GM12801 (cell line): ENCODE data around the gene SLBP.

Experiments used
- TF ChIP-seq, protein P1 (sequence below): IDR thresholded peaks from one replicate; pipeline ENCODE4 v1.5.1; 2011; ENCODE audit warnings: control low read depth; ENCODE audit not compliant: insufficient read length; ENCODE audit errors: extremely low read depth

Gene SLBP

DNA sequence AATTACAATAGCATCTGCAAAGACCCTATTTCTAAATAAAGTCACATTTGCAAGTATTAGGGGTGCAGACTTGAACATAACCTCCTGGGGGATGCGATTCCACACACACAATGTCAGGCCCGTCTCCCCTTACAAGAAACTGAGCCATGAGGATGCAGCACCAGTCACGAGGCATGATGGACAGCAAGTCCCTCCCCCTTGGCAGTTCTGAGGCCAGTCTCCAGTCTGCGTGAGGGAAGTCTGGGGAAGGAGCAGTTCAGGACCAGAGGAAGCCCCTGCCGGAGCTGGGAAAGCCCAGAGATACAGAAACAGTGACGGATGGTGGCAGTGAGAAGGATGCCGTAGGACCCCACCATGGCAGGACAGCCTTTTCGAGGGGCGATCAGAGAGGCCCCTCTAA, 37.4 kb downstream of the SLBP start:
- TF ChIP-seq, protein P1, sequence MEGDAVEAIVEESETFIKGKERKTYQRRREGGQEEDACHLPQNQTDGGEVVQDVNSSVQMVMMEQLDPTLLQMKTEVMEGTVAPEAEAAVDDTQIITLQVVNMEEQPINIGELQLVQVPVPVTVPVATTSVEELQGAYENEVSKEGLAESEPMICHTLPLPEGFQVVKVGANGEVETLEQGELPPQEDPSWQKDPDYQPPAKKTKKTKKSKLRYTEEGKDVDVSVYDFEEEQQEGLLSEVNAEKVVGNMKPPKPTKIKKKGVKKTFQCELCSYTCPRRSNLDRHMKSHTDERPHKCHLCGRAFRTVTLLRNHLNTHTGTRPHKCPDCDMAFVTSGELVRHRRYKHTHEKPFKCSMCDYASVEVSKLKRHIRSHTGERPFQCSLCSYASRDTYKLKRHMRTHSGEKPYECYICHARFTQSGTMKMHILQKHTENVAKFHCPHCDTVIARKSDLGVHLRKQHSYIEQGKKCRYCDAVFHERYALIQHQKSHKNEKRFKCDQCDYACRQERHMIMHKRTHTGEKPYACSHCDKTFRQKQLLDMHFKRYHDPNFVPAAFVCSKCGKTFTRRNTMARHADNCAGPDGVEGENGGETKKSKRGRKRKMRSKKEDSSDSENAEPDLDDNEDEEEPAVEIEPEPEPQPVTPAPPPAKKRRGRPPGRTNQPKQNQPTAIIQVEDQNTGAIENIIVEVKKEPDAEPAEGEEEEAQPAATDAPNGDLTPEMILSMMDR, result no peak

DNA sequence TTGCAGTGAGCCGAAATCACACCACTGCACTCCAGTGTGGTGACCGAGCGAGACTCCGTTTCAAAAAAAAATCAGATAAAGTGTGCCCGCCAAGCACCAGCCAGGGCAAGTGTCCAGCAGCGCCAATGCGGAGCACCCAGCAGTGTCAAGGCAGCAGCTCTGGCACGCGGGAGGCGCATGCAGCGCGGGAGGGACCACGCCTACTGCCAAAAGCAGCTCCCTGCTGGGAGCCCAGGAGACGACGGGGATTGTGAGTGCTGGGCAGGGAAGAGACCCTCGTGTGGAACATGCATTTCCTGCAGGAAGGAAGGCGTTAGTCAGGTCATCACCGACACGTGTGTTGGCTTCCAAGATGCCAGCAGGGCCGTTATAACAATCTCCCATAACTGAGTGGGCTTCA, 38.4 kb downstream of the SLBP start:
- TF ChIP-seq, protein P1, result no peak

- TF ChIP-seq, protein P1, result no peak
Measured at GRCh38 chr4:1670279-1670678, 41.8 kb downstream of the SLBP start.

GRCh38 chr4:1669850-1670249, 42.3 kb downstream of the SLBP start:
- TF ChIP-seq, protein P1, result no peak

- TF ChIP-seq, protein P1, result no peak
Measured at GRCh38 chr4:1669270-1669669, 42.8 kb downstream of the SLBP start.

- TF ChIP-seq, protein P1, result no peak
Measured at GRCh38 chr4:1668488-1668840, 43.7 kb downstream of the SLBP start.

DNA sequence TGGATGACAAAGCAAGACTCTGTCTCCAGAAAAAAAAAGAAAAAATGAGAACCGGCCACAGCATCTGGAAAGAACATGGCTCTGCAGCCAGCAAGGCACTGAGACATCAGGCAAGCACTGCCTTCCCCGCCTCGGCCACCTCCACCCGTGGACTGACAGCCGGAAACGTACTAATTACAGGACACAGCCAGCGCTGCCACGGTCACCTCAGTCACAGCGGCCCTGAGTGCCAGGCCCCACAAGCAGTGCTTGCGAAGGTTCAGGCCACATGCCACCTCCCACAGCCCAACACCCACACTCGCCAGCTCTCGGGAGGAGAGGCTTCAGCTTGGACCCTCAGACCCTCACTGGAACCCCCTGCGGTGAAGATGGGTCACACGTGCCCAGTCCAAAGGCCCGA, 44.8 kb downstream of the SLBP start:
- TF ChIP-seq, protein P1, result no peak

GRCh38 chr4:1666391-1666790, 45.7 kb downstream of the SLBP start:
- TF ChIP-seq, protein P1, result no peak
